Smooth muscle cell of the brain vasculature (primary cell): ENCODE results near the gene CLCF1.

Experiments used
- DNase-seq: peaks from one replicate; pipeline ENCODE4 v3.0.0-alpha.2; 2012; ENCODE audit warnings: low read depth, low spot score

Gene CLCF1

GRCh38 chr11:67372993-67373647 is at the start of gene CLCF1:
Gene CLCF1, minus strand, starts transcription at chr11:67373598. Its CDS starts 59 bp downstream, at chr11:67373539.
- no peak for DNase-seq

DNA sequence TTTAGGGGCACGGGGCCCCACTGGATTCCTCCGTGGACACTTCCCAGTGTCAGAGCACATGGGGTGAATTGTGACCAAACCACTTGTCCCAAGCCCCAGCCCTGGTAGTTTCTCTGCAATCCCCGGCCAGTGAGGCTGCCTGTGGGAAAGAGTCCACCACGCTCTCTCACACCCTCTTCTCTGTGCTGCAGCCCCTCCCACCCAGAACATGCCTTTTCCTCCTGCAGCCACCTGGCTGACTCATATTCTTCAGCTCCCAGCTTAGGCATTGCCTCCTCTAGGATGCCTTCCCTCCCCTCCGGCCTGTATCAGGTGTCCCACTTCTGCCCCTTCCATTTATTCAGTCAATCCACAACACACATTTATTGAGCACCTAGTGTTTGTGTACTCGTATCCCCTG is 49.5 kb upstream of the CLCF1 start:
- no peak for DNase-seq

DNA sequence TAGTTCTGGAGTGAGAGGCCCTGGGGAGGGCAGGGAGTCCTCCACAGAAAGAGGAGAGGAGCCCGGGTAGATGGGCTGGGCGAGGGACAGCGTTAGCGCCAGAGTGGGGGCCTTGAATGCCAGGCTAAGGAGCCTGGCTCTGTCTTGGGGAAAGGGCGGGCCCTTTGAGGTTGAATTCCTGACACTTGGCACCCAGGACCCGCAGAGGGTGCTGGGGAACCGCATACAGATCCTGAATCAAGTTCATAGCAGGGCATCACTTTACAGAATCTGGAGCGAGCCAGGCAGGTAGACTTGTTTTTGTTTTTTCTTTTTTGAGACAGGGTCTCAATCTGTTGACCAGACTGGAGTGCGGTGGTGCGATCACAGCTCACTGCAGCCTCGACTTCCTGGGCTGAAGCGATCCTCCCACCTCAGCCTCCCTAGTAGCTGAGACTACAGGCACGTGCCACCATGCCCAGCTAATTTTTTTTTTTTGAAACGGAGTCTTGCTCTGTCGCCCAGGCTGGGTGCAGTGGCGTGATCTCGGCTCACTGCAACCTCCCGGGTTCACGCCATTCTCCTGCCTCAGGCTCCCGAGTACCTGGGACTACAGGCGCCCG is 48.1 kb upstream of the CLCF1 start:
- no peak for DNase-seq

DNA sequence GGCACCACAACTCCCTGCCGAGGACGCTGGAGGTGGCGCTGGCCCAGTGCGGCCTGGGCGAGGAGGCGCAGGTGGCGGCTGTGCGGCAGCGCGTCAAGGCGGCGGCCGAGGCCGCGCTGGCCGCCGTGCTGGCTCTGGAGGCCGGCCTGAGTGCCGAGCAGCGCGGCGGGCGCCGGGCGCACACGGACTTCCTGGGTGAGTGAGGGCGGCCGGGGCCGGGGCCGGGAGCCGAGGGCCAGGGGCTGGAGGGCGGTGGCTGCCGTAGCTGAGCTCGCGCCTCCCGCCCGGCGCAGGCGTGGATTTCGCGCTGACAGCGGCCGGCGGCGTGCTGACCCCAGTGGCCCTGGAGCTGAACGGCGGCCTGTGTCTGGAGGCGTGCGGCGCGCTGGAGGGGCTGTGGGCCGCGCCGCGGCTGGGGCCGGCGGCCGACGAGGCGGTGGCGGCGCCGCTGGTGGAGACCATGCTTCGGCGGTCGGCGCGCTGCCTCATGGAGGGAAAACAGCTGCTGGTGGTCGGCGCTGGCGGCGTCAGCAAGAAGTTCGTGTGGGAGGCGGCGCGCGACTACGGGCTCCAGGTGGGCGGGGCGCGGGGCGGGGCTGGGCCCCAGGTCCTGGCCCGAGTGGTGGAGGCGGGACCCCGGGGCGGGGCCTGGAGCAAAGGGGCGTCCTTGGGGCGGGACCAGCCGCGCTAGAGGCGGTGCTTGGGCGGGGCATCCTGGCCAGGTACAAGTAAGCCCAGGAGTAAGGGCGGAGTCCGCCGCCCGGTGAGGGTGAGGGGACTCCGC is 47.4 kb upstream of the CLCF1 start:
- DNase-seq = peak; percentile 74

DNA sequence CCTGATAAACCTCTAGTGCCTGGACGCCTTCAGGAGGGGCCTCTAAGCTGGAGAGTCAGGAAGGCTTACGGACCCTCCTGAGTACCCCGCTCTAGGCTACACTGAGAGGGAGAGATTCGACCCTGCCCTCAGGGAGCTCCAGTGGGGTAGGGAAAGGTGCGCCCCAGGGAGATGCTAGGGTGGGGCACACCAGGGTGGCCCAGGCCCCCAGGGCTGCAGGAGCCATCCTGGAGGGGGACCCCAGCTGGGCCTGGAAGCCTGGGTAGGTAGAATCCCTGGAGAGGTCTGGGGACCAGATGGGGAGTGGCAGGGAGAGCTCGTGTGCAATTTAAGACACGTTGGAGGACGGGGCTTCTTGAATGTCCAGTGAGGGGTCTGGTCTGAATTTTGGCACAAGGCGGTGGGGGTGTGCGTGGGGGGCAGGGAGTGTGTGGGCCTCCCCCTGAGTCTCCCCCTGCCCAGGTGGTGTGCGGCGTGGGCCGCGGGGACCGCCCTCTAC is 46.8 kb upstream of the CLCF1 start:
- DNase-seq = no peak

DNA sequence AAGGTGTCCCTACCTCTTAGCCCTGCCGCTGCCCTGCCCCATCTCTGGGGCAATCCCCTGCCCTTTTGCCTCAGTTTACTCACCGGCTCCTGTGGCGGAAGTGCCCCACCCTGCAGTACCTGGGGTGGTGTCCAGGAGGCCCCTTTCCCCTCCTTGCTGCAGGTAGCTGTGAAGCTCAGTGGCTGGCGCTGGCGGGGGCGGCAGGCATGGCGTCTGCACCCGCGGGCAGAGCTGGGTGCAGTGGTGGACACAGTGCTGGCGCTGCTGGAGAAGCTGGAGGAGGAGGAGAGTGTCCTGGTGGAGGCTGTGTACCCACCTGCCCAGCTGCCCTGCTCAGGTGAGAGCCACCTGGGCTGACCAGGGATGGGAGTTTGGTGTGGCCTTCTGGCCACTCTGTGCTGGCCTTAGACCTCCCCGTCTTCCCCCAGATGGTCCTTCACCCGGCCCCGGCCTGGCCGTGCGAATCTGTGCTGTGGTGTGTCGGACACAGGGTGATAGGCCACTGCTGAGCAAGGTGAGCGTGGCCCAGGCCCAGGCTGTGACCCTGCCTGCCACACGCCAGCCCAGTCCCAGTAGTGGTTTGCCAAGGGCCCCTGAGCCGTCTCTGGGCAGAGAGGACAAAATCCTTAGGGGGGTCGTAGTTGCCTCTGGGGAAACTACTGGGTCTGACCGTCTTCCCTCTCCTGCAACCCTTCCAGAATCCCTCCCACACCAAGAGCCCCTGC is 46.1 kb upstream of the CLCF1 start:
- DNase-seq = no peak

DNA sequence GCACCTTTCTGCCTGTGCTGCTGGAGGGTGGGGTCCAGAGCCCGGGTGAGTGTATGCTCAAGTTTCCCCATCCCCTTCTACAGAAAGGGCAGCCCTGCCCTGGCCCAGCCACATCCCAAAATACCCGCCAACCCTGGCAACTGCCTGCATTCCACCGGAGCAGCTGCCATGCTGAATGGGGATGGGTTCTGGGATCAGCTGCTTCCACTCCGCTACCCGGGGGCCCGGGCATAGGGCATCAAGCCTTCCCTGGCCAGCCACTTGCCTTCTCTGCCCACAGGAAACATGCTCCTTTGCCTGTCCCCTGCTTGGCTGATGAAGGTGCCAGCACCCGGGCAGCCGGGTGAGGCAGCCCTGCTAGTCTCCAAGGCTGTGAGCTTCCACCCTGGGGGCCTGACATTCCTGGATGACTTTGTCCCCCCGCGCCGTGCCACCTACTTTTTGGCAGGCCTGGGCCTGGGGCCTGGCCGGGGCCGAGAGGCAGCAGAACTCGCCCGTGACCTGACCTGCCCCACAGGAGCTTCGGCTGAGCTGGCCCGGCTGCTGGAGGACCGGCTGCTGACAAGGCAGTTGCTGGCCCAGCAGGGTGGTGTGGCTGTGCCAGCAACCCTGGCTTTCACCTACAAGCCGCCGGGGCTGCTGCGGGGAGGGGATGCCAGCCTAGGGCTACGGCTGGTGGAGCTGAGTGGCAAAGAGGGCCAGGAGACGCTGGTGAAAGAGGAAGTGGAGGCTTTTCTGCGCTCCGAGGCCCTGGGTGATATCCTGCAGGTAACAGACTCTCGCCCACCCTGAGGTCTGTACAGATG is 45.3 kb upstream of the CLCF1 start:
- DNase-seq = no peak

DNA sequence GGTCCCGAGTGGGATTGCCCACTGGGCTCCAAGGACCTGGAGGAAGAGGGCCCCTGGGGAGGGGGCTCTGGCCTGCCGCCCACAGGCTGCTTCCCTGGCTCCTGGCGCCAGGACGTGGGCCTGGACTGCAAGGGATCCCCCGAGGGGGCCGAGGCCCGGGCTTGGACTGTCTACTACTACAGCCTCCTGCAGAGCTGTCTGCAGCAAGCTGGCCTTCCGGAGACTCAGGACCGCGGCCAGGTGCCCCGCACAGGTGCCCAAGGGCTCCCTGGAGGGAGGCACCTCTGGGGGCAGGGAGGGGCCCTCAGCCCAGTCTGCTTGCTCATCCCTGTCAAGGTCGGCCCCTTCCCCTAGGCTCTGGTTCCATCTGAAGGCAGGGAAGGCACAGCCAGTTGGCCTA is 44.0 kb upstream of the CLCF1 start:
- DNase-seq = no peak

GRCh38 chr11:67416416-67417335 is 43.3 kb upstream of the CLCF1 start:
- no peak for DNase-seq

- DNase-seq = no peak
These were observed 42.3 kb upstream of the CLCF1 start, which contains the start of gene CARNS1 for GRCh38 chr11:67415501-67416304. Gene CARNS1, plus strand, starts transcription at chr11:67415678. Its CDS starts 522 bp downstream, at chr11:67416200.

- DNase-seq = no peak
These were observed 40.0 kb upstream of the CLCF1 start for GRCh38 chr11:67413266-67413849.

- DNase-seq = no peak
These were observed 39.2 kb upstream of the CLCF1 start for GRCh38 chr11:67412495-67413179.

DNA sequence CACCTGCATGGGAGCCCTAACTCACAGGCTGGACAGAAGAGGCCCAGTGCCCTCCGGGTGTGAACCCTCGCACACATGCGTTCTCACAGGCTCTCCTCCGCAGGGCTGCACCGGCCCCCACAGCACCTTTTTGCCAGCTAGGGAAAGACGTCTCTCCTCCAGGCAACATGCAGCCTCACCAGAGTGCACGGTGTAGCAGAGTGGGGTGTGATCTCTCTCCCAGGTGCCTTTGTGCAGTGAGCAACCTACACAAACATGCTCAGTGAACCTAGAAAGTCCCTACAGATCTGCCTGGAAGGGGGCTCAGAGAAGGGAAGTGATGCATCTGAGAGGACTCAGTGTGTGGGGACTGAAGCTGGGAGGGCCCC is 38.4 kb upstream of the CLCF1 start:
- no peak for DNase-seq

GRCh38 chr11:67410984-67411784 is 37.8 kb upstream of the CLCF1 start:
- no peak for DNase-seq

DNA sequence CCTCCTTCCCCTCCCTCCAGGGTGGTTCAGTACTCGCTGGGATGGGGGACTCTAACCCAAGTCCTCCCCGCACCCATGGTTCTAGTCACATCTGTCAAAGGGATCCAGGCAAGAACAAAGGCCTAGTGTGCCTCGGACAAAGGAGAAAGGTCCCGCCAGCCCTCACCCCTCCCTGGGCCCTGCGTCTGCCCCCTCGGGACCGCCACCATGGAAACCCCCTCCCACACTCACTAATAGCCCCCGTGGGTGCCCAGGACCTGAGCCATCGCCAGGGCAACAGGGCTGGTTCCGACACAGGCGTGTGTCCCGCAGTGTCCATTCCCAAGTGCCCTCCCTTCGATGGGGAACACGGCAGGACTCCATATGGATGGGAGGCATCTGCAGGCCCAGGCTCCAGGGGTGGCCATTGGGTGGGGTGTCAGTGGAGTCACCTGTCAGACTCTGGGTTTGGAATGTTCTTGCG is 37.0 kb upstream of the CLCF1 start:
- DNase-seq = no peak

- DNase-seq = no peak
These were observed 36.5 kb upstream of the CLCF1 start for GRCh38 chr11:67409781-67410368.

DNA sequence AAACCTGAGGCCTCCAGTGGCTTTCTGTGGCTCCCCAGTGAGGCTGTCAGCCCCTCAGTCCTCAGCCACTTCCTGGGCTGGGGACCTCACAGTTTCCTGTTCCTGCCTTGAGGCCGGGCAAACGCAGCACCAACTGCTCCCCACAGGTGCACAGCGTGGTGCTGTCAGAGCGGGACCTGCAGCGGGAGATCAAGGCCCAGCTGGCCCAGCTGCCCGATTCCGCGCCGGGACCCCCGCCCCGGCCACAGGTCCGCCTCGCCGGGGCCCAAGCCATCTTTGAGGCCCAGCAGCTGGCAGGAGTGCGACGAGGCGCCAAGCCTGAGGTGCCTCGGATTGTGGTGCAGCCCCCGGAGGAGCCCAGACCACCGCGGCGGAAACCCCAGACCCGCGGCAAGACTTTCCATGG is 35.9 kb upstream of the CLCF1 start:
- DNase-seq = no peak
